Brain microvascular endothelial cell (primary cell): Measurements from ENCODE around the gene RASGRP1.

Experiments used
- DNase-seq: peaks from one replicate; pipeline ENCODE4 v3.0.0-alpha.2; 2020
- H3K27ac ChIP-seq: fragments of 250-450 bp; sonication (Bioruptor Pico); 2 replicates; pipeline ENCODE4 v1.5.1; 2020; ENCODE audit warnings: mild to moderate bottlenecking, moderate library complexity
- H3K27me3 ChIP-seq: fragments of 250-450 bp; sonication (Bioruptor Pico); replicated peaks from 2 replicates; pipeline ENCODE4 v1.5.1; 2020; ENCODE audit warnings: mild to moderate bottlenecking
- H3K36me3 ChIP-seq: fragments of 250-450 bp; sonication (Bioruptor Pico); replicated peaks from 2 replicates; pipeline ENCODE4 v1.5.1; 2020; ENCODE audit warnings: mild to moderate bottlenecking
- H3K4me3 ChIP-seq: 2 replicates; pipeline ENCODE4 v1.5.1; 2011; ENCODE audit warnings: low read depth, mild to moderate bottlenecking, control low read depth, low read length, moderate library complexity
- CTCF ChIP-seq: IDR thresholded peaks from 2 replicates; pipeline ENCODE4 v1.5.1; 2011; ENCODE audit warnings: low read depth, mild to moderate bottlenecking, moderate library complexity, low read length, control low read depth, inconsistent platforms; ENCODE audit errors: missing control alignments
- in situ Hi-C: cut with HindIII; loops from 2 replicates; pipeline ENCODE4 v1.10.0; 2017; ENCODE audit warnings: low sequenced_read_pairs, low pct_ligation_motif_present

The RASGRP1 gene

GRCh38 chr15:38609097-38609738 is 44.6 kb upstream of the RASGRP1 start:
- no peak for TF ChIP-seq CTCF
- in situ Hi-C loops = no loop called here
- Histone ChIP-seq H3K36me3 (no peaks in the 10 kb centered on the region), H3K4me3 (no peak overlapping the region), H3K27ac (no peak overlapping the region), H3K27me3 (no peaks in the 10 kb centered on the region)
- no peak for DNase-seq

DNA sequence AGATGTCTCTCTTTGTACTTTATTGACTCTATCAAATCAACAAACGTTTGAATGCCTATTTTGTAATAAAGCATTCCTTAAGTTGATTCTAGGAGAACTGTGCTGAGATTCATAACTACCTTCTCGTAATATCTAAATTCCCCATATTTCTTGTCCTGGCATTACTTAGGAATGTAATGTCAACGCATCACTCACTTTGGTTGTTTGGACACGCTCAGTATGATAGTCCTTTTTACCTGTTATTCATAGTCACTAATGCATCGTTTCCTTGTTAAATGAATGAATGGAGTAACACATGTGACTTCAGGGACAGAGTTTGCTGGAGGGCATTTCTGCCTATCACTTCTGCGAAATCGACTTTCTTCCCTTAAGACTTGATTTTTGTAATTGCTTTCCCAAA is 44.1 kb upstream of the RASGRP1 start:
- Histone ChIP-seq H3K27me3 (peaks cover 4% of the 10 kb centered on the region), H3K27ac (no peak overlapping the region)

GRCh38 chr15:38605744-38606143 is 41.1 kb upstream of the RASGRP1 start:
- DNase-seq = no peak
- no peaks in the 10 kb centered on the region for H3K36me3 ChIP-seq
- H3K27ac ChIP-seq = no peak overlapping the region
- no peak overlapping the region for H3K4me3 ChIP-seq
- peaks cover 10% of the 10 kb centered on the region for H3K27me3 ChIP-seq
- in situ Hi-C loops = no loop called here
- TF ChIP-seq CTCF = no peak

More for the DNA sequence above, 44.1 kb upstream of the RASGRP1 start:
- H3K4me3 ChIP-seq = no peak overlapping the region
- DNase-seq = no peak
- in situ Hi-C loops = no loop called here
- H3K36me3 ChIP-seq = no peaks in the 10 kb centered on the region
- TF ChIP-seq CTCF = no peak

GRCh38 chr15:38603672-38604071 is 39.1 kb upstream of the RASGRP1 start:
- no peak overlapping the region for H3K4me3 ChIP-seq
- in situ Hi-C loops = no loop called here
- no peaks in the 10 kb centered on the region for H3K36me3 ChIP-seq
- no peak for TF ChIP-seq CTCF
- DNase-seq = no peak
- H3K27me3 ChIP-seq = peaks cover 10% of the 10 kb centered on the region
- H3K27ac ChIP-seq = no peak overlapping the region

- H3K27ac ChIP-seq = no peak overlapping the region
- peaks cover 10% of the 10 kb centered on the region for H3K27me3 ChIP-seq
- no peak for TF ChIP-seq CTCF
- H3K36me3 ChIP-seq = no peaks in the 10 kb centered on the region
- DNase-seq = no peak
- no peak overlapping the region for H3K4me3 ChIP-seq
- in situ Hi-C loops = no loop called here
Observed at GRCh38 chr15:38602910-38603670, 38.5 kb upstream of the RASGRP1 start.
